Osteoblast (primary cell): ENCODE data around the gene ALG1L2. TPM values are rescaled to one million over a fixed set of nuclear protein-coding genes. Genes with fewer than 3 reads are reported as not detected.
"Not testable (repeated sequence)": the region's sequence is repeated elsewhere in the genome, so short reads cannot be mapped to it uniquely, and the experiment has no call there.

Source experiments
- DNase-seq: peaks from one replicate; pipeline ENCODE4 v3.0.0; 2011; ENCODE audit warnings: low spot score, mixed read lengths; ENCODE audit not compliant: insufficient read length; ENCODE audit errors: missing footprints
- H2AFZ ChIP-seq: 2 replicates; pipeline ENCODE4 v1.6.0; 2011; ENCODE audit warnings: mild to moderate bottlenecking, low read length
- H3K27ac ChIP-seq: 2 replicates; pipeline ENCODE4 v1.5.1; 2011; ENCODE audit warnings: mild to moderate bottlenecking, low read depth, low read length, moderate library complexity
- H3K27me3 ChIP-seq: 2 replicates; pipeline ENCODE4 v1.6.0; 2012; ENCODE audit warnings: mild to moderate bottlenecking, control low read depth, inconsistent platforms, low read length, moderate library complexity; ENCODE audit not compliant: insufficient read depth
- H3K36me3 ChIP-seq: 2 replicates; pipeline ENCODE4 v1.5.1; 2011; ENCODE audit warnings: mild to moderate bottlenecking, low read length, control low read depth, moderate library complexity; ENCODE audit not compliant: insufficient read depth
- H3K4me1 ChIP-seq: 2 replicates; pipeline ENCODE4 v1.5.1; 2011; ENCODE audit warnings: mild to moderate bottlenecking, low read length, control low read depth, moderate library complexity; ENCODE audit not compliant: insufficient read depth
- H3K4me2 ChIP-seq: 2 replicates; pipeline ENCODE4 v1.6.0; 2011; ENCODE audit warnings: mild to moderate bottlenecking, low read length; ENCODE audit not compliant: insufficient read depth
- H3K4me3 ChIP-seq: fragments of 200-600 bp; sonication (generic); 3 replicates; pipeline ENCODE4 v1.5.1; 2012; ENCODE audit warnings: mild to moderate bottlenecking, low read length, inconsistent platforms; ENCODE audit not compliant: insufficient read depth
- H3K79me2 ChIP-seq: 2 replicates; pipeline ENCODE4 v1.6.0; 2012; ENCODE audit warnings: mild to moderate bottlenecking, low read length, control low read depth, inconsistent platforms; ENCODE audit not compliant: insufficient read depth
- H3K9me3 ChIP-seq: 2 replicates; pipeline ENCODE4 v1.5.1; 2011; ENCODE audit warnings: low read depth, low read length, control low read depth
- H4K20me1 ChIP-seq: 2 replicates; pipeline ENCODE4 v1.6.0; 2012; ENCODE audit warnings: mild to moderate bottlenecking, low read length, control low read depth; ENCODE audit not compliant: insufficient read depth
- total RNA-seq: library from RNA; depleted of rRNA; stranded (reverse); fragments of >200 nt; gene quantifications from 2 replicates; pipeline ENCODE4 v1.2.3, GENCODE V29; 2012
- TF ChIP-seq, protein P1 (sequence below): IDR thresholded peaks from 2 replicates; pipeline ENCODE4 v1.5.1; 2011; ENCODE audit warnings: mild to moderate bottlenecking, low read depth, low read length, moderate library complexity; ENCODE audit errors: extremely low read depth

Gene ALG1L2
- total RNA-seq, 1 donor: not detected

GRCh38 chr3:130085881-130086280 lies 4.2 kb downstream of the ALG1L2 start:
- Histone ChIP-seq H3K4me1 (no peaks in the 10 kb centered on the region), H2AFZ (no peak overlapping the region), H3K79me2 (no peaks in the 10 kb centered on the region), H3K36me3 (no peaks in the 10 kb centered on the region), H3K9me3 (no peaks in the 10 kb centered on the region), H3K27me3 (no peaks in the 10 kb centered on the region), H3K4me3 (no peak overlapping the region), H4K20me1 (no peaks in the 10 kb centered on the region), H3K27ac (no peak overlapping the region), H3K4me2 (no peak overlapping the region)
- DNase-seq: no peak
- TF ChIP-seq, protein P1, sequence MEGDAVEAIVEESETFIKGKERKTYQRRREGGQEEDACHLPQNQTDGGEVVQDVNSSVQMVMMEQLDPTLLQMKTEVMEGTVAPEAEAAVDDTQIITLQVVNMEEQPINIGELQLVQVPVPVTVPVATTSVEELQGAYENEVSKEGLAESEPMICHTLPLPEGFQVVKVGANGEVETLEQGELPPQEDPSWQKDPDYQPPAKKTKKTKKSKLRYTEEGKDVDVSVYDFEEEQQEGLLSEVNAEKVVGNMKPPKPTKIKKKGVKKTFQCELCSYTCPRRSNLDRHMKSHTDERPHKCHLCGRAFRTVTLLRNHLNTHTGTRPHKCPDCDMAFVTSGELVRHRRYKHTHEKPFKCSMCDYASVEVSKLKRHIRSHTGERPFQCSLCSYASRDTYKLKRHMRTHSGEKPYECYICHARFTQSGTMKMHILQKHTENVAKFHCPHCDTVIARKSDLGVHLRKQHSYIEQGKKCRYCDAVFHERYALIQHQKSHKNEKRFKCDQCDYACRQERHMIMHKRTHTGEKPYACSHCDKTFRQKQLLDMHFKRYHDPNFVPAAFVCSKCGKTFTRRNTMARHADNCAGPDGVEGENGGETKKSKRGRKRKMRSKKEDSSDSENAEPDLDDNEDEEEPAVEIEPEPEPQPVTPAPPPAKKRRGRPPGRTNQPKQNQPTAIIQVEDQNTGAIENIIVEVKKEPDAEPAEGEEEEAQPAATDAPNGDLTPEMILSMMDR: no peak

- H3K4me2 ChIP-seq, H4K20me1 ChIP-seq, H3K36me3 ChIP-seq, H3K79me2 ChIP-seq, H3K4me3 ChIP-seq, H3K9me3 ChIP-seq, DNase-seq, H3K27me3 ChIP-seq, H2AFZ ChIP-seq, H3K4me1 ChIP-seq, H3K27ac ChIP-seq: not testable (repeated sequence)
These were observed 5.0 kb downstream of the ALG1L2 start for GRCh38 chr3:130086628-130087027.

DNA sequence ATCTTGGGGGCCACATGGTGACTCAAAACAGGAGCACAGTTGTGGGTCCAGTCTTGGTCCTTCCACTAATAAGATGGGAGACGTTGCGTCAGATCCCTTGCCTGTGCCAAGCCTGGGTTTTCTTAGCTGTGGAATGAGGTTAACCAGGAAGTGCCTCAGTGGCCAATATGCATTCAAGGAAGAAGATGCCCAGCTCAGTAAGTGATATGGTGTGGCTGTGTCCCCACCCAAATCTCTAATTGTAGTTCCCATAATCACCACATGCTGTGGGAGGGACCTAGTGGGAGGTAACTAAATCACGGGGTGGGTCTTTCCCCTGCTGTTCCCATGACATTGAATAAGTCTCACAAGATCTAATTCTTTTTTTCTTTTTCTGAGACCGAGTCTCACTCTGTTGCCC lies 6.4 kb downstream of the ALG1L2 start:
- TF ChIP-seq, protein P1: peak; percentile 7
- H3K4me1 ChIP-seq: no peaks in the 10 kb centered on the region
- H3K79me2 ChIP-seq: no peaks in the 10 kb centered on the region
- H3K4me2 ChIP-seq: no peak overlapping the region
- H3K27ac ChIP-seq: no peak overlapping the region
- H3K9me3 ChIP-seq: no peaks in the 10 kb centered on the region
- no peak overlapping the region for H2AFZ ChIP-seq
- no peak for DNase-seq
- H3K27me3 ChIP-seq: no peaks in the 10 kb centered on the region
- no peak overlapping the region for H3K4me3 ChIP-seq
- H4K20me1 ChIP-seq: no peaks in the 10 kb centered on the region
- no peaks in the 10 kb centered on the region for H3K36me3 ChIP-seq

- H3K4me2 ChIP-seq, H3K36me3 ChIP-seq, H3K79me2 ChIP-seq, H4K20me1 ChIP-seq, H3K27ac ChIP-seq, H3K4me3 ChIP-seq, H3K27me3 ChIP-seq, DNase-seq, H3K9me3 ChIP-seq, H2AFZ ChIP-seq, H3K4me1 ChIP-seq: not testable (repeated sequence)
These were observed 9.1 kb downstream of the ALG1L2 start for GRCh38 chr3:130090681-130091080.

DNA sequence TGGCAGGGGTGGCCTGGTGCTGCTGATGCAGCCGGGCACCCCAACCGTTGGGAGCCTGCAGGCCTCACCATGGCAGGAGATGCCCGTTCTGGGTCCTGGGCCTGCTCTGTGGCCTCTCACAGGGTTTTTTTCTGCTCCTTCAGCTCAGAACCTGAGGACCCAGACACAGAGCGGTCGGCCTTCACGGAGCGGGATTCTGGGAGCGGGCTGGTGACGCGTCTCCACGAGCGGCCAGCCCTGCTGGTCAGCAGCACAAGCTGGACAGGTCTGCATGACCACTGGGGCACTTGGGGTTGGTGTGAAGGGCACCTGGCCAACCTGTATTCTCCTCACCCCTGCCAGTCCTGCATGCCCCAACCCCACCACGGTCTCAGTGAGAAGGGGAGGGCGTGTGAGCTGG lies 10.3 kb downstream of the ALG1L2 start:
- Histone ChIP-seq H2AFZ (no peak overlapping the region), H3K27me3 (no peaks in the 10 kb centered on the region), H3K4me2 (no peak overlapping the region), H3K4me1 (peaks cover 8% of the 10 kb centered on the region), H4K20me1 (no peaks in the 10 kb centered on the region), H3K27ac (no peak overlapping the region), H3K79me2 (no peaks in the 10 kb centered on the region), H3K4me3 (no peak overlapping the region), H3K36me3 (no peaks in the 10 kb centered on the region), H3K9me3 (no peaks in the 10 kb centered on the region)
- TF ChIP-seq, protein P1: no peak
- DNase-seq: no peak
